ENCODE measurements around the gene ZNF679.

The ZNF679 gene

DNA sequence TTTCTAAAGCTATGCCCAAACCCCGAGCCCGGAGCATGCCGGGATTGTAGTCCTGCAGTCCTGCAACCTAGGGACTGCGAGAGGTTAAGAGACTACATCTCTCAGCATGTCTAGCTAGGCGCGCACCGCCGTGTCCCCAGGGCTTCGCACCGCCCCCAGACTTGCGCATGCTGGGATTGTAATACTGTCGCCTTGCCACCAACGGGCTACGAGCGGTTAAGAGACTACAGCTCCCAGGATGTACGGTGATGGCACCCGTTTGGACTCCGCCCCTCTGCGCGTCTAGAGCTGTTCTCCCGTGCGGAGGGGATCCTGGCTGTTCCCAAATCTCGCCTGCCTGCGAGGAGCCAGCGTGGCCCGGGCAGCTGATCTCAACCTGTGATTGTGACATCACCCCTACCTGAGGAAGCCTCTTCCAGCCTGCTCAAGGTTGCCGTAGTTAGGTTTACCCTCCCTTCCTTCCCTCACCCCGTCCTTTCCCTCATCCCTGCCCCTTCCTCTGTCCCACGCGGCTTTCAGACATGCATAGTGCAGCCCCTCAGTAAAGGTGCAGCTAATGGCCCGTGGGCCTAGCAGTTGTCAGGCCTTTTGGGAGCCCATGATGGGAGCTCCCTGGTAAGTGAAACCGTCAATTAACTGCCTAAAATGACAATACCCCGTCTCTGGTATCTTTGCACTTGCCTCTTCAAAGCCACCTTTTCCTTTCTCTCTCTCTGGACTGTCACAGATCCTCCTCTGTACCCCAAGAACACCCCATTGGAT lies 79.2 kb downstream of the ZNF679 start (continued):
- TF ChIP-seq KLF8 (tag by site-specific recombination; IDR thresholded peaks at IDR 0.05) (peak; percentile 90), SP2 (tag by site-specific recombination; IDR thresholded peaks at IDR 0.05) (peak; percentile 75), ZNF10 (tag by site-specific recombination; IDR thresholded peaks at IDR 0.05) (no peak), ZNF544 (tag by site-specific recombination; IDR thresholded peaks at IDR 0.05) (no peak), ZNF132 (tag by site-specific recombination; IDR thresholded peaks at IDR 0.05; ENCODE audit: borderline replicate concordance) (no peak), KLF16 (tag by site-specific recombination; IDR thresholded peaks at IDR 0.05) (no peak), ZIC2 (tag by site-specific recombination; IDR thresholded peaks at IDR 0.05) (peak; percentile 65), ZNF302 (tag by site-specific recombination; IDR thresholded peaks at IDR 0.05; ENCODE audit: low read depth) (no peak), ZNF571 (tag by site-specific recombination; IDR thresholded peaks at IDR 0.05) (no peak), ZNF311 (tag by site-specific recombination; IDR thresholded peaks at IDR 0.05; ENCODE audit: borderline replicate concordance) (no peak), ZNF426 (tag by site-specific recombination; IDR thresholded peaks at IDR 0.05) (no peak), ZBTB48 (tag by site-specific recombination; IDR thresholded peaks at IDR 0.05) (peak; percentile 97), ZNF624 (tag by site-specific recombination; IDR thresholded peaks at IDR 0.05) (no peak)
- TF ChIP-seq, protein P1, sequence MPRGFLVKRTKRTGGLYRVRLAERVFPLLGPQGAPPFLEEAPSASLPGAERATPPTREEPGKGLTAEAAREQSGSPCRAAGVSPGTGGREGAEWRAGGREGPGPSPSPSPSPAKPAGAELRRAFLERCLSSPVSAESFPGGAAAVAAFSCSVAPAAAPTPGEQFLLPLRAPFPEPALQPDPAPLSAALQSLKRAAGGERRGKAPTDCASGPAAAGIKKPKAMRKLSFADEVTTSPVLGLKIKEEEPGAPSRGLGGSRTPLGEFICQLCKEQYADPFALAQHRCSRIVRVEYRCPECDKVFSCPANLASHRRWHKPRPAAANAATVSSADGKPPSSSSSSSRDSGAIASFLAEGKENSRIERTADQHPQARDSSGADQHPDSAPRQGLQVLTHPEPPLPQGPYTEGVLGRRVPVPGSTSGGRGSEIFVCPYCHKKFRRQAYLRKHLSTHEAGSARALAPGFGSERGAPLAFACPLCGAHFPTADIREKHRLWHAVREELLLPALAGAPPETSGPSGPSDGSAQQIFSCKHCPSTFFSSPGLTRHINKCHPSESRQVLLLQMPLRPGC (tag by site-specific recombination; IDR thresholded peaks at IDR 0.05): no peak

DNA sequence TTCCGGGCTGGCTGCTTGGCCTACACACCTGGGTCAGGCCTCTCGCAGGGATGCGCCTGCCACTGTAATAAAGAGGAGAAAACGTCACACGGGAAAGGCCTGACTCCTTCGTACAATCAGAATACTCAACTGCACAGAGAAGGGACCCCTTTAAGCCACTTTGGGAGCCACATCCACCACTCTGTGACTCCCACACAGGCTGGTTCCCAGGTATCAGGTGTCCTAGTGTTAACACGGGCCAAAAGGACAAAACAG lies 79.7 kb downstream of the ZNF679 start:
- POLR2A ChIA-PET: interaction anchor here (1.8 kb wide), 1 partner anchor 255 kb away, joined by 16 read pairs; the partner anchor contains the start of gene ZNF680
- Histone ChIP-seq H3K4me1 (ENCODE audit: control insufficient read depth, insufficient read depth, low read length) (no peaks in the 10 kb centered on the region), H3K36me3 (ENCODE audit: control insufficient read depth in 2 of 2, insufficient read depth in 1 of 2, low read length in 2 of 2) (peaks cover 0 to 2% of the 10 kb centered on the region in 2 experiments; a peak in 1 of 3 replicates), H3K9me3 (ENCODE audit: control insufficient read depth, insufficient read depth, low read depth, low read length) (no peaks in the 10 kb centered on the region), H3K27ac (ENCODE audit: extremely low read depth, low read depth, low read length) (no peak overlapping the region), H3K4me3 (ENCODE audit: low read depth, low read length) (peak overlapping the region; percentile 42; the same call in 1 of the 2 replicates)
- TF ChIP-seq ZNF350 (tag by site-specific recombination; IDR thresholded peaks at IDR 0.05): no peak
- TF ChIP-seq, protein P2, sequence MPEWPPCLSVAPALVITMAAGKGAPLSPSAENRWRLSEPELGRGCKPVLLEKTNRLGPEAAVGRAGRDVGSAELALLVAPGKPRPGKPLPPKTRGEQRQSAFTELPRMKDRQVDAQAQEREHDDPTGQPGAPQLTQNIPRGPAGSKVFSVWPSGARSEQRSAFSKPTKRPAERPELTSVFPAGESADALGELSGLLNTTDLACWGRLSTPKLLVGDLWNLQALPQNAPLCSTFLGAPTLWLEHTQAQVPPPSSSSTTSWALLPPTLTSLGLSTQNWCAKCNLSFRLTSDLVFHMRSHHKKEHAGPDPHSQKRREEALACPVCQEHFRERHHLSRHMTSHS (tag by site-specific recombination; IDR thresholded peaks at IDR 0.05): no peak
- TF ChIP-seq ZNF223 (tag by site-specific recombination; IDR thresholded peaks at IDR 0.05): no peak
- TF ChIP-seq, protein P3, sequence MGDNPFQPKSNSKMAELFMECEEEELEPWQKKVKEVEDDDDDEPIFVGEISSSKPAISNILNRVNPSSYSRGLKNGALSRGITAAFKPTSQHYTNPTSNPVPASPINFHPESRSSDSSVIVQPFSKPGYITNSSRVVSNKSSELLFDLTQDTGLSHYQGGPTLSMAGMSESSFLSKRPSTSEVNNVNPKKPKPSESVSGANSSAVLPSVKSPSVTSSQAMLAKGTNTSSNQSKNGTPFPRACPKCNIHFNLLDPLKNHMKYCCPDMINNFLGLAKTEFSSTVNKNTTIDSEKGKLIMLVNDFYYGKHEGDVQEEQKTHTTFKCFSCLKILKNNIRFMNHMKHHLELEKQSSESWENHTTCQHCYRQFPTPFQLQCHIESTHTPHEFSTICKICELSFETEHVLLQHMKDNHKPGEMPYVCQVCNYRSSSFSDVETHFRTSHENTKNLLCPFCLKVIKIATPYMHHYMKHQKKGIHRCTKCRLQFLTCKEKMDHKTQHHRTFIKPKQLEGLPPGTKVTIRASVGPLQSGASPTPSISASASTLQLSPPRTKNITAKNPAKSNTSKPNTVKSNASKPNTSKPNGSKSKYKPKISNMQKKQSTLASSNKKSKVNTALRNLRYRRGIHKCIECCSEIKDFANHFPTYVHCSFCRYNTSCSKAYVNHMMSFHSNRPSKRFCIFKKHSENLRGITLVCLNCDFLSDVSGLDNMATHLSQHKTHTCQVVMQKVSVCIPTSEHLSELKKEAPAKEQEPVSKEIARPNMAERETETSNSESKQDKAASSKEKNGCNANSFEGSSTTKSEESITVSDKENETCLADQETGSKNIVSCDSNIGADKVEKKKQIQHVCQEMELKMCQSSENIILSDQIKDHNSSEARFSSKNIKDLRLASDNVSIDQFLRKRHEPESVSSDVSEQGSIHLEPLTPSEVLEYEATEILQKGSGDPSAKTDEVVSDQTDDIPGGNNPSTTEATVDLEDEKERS (tag by site-specific recombination; IDR thresholded peaks at IDR 0.05): no peak
- no peak for TF ChIP-seq HOXA7 (CRISPR knock-in tag; IDR thresholded peaks at IDR 0.05; ENCODE audit: borderline replicate concordance)
- CTCF ChIA-PET: no interaction called here

DNA sequence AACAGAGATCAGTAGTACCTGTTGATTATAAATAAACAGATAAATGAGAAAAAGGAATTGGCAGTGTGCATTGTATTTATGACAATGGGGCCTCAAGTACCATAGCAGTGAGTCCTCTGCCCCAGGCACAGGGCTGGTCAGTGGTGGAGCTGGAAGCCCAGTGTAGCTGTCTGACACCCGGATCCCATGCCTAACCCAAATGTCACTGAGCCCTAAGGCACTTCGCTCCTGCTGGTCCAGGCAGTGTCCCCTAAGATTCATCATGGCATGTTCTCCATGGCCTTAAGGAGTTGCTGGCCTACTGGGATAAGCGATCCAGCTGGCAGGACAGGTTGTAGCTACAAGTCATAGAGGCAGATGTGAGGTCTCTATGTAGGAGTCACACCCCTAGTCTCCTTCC lies 82.2 kb downstream of the ZNF679 start:
- no peaks in the 10 kb centered on the region for H3K9me3 ChIP-seq (ENCODE audit: control insufficient read depth, insufficient read depth, low read depth, low read length)
- no peaks in the 10 kb centered on the region for H3K4me1 ChIP-seq (ENCODE audit: control insufficient read depth, insufficient read depth, low read length)
- H3K4me3 ChIP-seq (ENCODE audit: low read depth, low read length): no peak overlapping the region
- POLR2A ChIA-PET: no interaction called here
- H3K27ac ChIP-seq (ENCODE audit: extremely low read depth, low read depth, low read length): no peak overlapping the region
- CTCF ChIA-PET: no interaction called here
- peaks cover 0 to 2% of the 10 kb centered on the region in 2 experiments; a peak in 1 of 3 replicates for H3K36me3 ChIP-seq (ENCODE audit: control insufficient read depth in 2 of 2, insufficient read depth in 1 of 2, low read length in 2 of 2)
- TF ChIP-seq SALL2 (tag by site-specific recombination; IDR thresholded peaks at IDR 0.05; ENCODE audit: borderline replicate concordance) (no peak), ZNF677 (tag by site-specific recombination; IDR thresholded peaks at IDR 0.05) (no peak), ZNF585B (tag by site-specific recombination; IDR thresholded peaks at IDR 0.05) (no peak), ZNF366 (tag by site-specific recombination; conservative IDR thresholded peaks at IDR 0.05) (no peak)
- TF ChIP-seq, protein P4, sequence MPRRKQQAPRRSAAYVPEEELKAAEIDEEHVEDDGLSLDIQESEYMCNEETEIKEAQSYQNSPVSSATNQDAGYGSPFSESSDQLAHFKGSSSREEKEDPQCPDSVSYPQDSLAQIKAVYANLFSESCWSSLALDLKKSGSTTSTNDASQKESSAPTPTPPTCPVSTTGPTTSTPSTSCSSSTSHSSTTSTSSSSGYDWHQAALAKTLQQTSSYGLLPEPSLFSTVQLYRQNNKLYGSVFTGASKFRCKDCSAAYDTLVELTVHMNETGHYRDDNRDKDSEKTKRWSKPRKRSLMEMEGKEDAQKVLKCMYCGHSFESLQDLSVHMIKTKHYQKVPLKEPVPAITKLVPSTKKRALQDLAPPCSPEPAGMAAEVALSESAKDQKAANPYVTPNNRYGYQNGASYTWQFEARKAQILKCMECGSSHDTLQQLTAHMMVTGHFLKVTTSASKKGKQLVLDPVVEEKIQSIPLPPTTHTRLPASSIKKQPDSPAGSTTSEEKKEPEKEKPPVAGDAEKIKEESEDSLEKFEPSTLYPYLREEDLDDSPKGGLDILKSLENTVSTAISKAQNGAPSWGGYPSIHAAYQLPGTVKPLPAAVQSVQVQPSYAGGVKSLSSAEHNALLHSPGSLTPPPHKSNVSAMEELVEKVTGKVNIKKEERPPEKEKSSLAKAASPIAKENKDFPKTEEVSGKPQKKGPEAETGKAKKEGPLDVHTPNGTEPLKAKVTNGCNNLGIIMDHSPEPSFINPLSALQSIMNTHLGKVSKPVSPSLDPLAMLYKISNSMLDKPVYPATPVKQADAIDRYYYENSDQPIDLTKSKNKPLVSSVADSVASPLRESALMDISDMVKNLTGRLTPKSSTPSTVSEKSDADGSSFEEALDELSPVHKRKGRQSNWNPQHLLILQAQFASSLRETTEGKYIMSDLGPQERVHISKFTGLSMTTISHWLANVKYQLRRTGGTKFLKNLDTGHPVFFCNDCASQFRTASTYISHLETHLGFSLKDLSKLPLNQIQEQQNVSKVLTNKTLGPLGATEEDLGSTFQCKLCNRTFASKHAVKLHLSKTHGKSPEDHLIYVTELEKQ (tag by site-specific recombination; IDR thresholded peaks at IDR 0.05; ENCODE audit: borderline replicate concordance): no peak
